Activated effector memory CD4-positive, alpha-beta T cell treated with anti-CD3 and anti-CD28 coated beads, Interleukin-2, amount 50 U/mL, for 16 hours (primary cell): Measurements from ENCODE around the gene HOXD10.

Experiments
- DNase-seq: peaks from one replicate; pipeline ENCODE4 v3.0.0-alpha.2; 2020

HOXD10 gene

DNA sequence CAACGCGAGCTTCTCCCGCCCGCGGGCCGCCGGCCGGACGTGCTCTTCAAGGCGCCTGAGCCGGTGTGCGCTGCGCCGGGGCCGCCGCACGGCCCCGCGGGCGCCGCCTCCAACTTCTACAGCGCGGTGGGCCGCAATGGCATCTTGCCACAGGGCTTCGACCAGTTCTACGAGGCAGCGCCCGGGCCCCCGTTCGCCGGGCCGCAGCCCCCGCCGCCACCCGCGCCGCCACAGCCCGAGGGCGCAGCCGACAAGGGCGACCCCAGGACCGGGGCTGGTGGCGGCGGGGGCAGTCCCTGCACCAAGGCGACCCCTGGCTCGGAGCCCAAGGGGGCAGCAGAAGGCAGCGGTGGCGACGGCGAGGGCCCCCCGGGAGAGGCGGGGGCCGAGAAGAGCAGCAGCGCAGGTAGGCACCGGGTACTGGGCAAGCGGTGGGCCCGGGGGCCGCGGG, 8.8 kb upstream of the HOXD10 start:
- DNase-seq, result no peak

DNA sequence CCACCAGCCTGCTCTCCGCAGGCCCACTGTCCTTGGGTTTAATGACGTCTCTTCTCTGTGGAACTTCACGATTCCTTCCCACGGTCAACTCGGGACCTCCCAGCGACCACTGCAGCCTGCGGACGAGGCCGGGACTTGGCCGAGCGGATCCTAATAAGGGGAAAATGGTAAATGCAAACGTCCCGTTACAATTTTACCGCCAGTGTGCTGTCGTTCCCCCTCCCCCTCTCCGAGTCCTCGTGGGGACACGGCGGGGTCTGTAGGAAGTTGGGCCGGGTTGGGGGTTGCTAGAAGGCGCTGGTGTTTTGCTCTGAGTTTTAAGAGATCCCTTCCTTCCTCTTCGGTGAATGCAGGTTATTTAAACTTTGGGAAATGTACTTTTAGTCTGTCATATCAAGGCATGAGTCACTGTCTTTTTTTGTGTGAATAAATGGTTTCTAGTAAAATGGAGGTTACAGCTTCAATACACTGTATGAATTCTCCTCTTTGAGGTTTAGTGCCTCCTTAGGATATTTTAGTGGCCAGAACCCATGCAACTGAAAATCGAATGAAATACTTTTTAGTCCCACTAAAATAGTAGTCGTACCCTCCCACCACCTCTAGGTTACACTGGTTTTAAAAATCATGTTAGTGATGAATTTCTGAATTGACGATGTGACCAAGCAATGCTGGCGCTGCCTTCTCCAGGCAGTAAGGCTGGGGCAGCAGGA, 7.2 kb upstream of the HOXD10 start:
- no peak for DNase-seq

DNA sequence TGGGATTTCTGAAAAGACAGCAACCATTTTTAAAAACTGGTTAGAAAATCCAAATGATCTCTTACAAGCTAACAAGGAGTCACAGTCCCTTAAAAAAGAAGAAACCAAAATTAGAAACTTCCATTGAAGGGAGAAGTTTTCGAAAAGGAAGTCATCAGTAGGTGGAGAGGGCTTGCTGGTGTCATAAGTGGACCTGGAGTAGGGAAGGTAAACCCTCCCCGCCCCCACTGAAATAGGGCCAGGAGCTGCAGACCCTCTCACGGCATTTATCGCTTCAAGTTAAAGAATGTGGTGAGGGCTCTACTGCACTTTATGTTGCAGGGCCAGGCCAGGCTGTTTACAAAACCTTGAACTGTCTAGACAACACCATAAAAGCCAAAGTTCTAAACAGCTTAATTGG, 6.6 kb upstream of the HOXD10 start:
- no peak for DNase-seq

DNA sequence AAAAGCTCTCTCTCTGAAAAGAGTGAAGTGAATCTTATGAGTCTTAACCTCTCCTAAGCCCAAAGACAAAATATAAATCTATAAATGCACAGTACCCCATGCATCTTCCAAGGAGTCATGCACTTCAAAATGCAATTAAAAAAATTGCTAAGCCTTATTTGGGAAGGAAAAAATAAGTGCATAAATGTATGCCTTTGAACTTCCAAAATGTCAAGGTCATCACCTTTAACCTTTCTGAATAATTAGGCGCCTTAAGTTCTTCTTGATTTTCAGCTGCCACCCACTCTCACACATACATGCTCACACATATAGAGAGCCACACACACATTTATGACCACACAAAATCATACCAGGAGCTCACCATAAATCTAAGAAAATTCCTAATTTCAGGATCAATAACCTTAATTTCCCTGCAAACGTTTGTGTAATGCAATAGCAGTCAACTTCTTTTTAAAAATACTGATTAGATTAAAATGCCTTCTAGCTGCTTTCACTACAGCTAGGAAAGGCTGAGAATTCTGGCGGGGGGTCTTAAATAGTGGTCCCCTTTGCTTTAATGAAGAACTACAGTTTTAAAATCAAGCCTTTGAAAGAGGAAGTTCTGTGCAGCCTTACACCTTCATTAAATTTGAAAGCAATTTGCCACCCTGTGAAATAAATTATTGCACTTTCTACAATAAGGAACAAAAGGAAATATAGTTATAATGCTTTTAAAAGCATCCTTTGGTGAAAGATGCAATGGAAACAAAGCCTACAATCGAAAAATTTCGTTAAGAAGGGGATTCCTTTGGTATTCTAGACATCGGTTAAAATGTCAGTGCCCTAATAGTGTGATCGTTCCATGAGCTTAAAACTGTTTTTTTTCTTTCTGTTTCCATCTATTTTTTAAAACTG, 5.9 kb upstream of the HOXD10 start:
- no peak for DNase-seq

DNA sequence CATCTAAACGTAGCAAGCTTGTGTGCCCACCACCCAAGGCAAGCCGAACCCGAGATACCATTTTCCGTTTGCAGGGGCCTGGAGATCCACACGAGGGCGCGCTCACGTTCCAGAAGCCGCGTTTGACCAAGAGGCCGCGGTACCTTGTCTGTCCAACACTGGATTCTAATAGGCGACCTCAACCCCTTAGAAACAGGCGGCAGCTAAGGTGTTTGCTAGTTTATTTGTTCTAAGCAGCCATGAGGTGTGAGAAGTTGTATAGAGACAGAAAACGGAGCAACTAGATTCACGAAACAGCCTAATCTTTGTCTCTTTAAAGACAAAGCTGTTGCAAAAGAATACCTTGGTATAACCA, 5.3 kb upstream of the HOXD10 start:
- DNase-seq, result no peak

DNA sequence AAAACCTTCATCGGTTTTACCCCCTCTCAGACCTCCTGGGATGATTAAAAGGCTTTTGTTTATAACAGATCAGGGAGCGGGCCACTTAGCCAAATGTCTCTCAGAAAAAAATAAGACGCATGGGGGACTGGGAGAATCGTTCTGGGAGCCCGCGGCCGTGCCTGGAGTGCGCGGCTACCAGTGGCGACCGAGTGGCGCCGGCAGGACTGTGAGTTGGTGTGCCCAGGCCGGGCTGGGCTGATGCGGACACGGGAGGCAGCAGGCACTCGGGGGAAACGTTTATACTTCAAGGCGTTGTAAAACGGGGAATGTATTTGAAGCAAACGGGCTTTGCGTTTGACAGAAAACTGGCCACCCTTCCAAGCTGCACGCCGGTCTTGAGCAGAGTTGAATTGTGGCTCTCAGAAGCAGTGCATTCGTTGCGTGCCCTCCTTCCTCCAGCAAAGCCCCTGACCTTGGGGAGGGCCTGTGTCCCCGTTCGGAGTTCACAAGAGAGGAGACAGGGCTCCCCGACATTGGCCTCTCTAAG, 4.7 kb upstream of the HOXD10 start:
- no peak for DNase-seq

DNA sequence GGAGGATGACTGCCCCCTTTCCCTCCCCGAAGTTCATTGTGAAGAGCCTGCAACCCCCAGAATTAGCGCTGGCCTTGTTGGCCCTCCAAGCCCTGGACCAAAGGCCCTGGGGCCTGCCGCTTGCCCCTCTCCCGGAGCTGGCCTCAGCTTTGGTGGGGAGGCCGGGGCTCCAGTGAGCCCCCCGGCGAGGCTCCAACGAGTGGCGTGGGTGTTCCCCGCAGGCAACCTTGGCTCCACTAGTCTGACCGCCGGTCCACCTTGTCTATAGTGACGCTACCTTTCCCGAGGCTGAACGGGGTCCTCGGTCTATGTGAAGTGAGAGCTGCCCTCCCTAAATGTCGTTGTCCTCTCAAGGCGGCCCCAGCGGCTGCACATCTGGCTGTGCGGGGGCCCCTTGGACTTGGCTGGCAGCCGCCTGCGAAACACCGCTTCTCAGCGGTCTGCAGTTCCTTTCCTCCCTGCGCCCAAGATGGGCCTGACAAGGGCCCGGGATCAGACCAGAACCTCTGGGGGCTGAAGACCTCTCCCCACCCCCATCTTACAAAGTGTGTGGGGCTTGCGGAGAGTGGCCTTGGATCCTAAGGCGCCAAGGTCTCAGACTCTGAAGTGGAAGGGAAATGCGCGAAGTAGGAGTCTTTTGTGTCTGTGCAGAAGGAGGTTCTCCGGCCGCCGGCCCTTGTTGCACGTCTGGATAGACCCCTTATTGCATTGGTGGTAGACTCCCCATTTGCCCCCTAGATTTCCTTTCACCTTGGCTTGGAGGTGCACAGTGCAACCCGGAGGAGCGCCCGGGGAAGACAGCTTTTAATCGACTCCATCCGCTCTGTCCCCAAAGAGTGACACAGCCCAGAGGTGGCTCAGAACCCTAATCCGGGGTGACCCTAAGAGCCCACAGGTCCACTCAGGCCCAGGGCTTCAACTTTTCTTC, 3.9 kb upstream of the HOXD10 start:
- no peak for DNase-seq

DNA sequence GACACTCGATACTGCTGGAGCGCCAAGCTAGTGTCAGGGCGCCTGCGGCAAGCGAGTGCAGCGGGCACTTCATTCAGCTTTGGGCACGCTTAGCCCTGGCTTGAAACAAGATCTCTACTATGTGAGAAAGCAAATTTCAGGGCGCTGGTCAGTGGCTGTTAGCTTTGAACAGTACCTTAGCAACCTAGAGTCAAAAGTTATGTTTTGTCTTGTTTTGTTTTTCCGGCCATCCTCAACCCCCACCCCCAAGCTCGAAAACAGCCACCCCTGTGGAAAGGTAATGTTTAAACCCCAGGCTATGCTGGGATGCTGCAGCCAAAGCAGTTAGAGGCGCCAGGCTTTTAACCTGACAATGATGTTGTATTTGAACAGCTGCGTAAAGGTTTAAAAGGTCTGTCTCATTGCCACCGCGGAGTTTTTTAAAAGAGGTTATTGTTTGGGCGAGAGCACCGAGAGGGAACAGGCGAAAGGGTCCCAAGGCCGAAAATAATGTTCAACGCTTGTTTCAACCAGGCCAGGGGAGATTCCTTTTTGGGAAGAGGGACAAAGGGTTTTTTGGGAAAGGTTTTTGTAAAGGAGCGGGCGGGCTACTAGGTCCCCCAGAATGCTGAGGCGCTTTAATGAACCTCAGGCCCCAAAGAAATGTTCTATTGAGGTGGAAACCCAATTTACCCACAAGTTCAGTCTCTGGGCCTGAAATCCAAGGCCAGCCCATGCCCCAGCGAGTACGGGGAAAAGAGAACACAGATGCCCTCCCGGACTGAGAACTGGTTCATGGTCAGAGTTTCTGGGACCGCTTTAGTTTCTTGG, 2.3 kb upstream of the HOXD10 start:
- no peak for DNase-seq

DNA sequence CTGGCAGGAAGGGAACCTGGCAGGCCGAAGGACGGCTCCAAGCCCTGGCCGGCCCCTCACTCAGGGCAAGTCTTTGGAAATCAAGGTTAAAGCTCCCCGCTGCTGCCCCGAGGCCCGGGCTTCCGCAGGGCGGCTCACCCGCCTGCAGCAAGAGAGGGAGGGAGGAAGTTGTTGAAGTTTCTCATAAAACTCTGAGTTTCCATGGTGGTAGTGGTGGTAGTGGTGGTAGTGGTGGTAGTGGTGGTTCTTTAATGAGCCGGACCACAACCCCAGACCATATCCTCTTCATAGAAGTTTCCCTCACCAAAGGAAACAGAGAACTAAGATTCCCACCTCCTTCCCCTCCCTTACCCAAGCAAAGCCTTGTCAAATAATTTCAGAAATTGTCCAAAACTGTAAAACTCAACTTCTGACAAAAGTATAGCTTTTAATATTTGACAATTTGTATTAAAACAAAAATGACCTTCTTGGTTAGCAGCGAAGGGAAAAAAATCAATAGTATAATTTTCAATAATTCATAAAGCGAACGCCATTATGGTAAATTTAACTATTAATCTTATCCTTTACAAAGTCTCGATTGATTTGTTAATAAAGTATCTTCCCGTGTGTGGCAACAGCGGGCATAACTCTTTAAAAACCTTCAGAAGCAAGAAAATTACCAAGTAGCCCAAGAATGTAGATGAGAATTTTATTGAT, 1.5 kb upstream of the HOXD10 start:
- DNase-seq, result no peak

DNA sequence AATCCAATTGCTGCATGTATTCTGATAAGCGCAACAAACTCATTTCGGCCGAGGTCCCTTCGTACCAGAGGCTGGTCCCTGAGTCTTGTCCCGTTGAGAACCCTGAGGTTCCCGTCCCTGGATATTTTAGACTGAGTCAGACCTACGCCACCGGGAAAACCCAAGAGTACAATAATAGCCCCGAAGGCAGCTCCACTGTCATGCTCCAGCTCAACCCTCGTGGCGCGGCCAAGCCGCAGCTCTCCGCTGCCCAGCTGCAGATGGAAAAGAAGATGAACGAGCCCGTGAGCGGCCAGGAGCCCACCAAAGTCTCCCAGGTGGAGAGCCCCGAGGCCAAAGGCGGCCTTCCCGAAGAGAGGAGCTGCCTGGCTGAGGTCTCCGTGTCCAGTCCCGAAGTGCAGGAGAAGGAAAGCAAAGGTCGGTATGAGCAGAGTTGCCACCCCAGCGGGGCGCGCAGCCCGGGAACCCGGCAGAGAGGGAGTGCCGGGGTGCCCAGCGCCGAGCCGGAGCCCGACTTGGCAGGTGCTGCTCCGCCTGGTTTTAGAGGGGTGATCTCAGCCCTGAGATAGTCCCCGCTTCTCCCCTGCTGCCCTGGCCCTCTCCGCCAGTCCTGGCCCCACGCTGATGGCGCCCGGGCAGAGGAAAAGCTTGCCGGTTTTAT, 714 bp downstream of the HOXD10 start:
- DNase-seq, result no peak

DNA sequence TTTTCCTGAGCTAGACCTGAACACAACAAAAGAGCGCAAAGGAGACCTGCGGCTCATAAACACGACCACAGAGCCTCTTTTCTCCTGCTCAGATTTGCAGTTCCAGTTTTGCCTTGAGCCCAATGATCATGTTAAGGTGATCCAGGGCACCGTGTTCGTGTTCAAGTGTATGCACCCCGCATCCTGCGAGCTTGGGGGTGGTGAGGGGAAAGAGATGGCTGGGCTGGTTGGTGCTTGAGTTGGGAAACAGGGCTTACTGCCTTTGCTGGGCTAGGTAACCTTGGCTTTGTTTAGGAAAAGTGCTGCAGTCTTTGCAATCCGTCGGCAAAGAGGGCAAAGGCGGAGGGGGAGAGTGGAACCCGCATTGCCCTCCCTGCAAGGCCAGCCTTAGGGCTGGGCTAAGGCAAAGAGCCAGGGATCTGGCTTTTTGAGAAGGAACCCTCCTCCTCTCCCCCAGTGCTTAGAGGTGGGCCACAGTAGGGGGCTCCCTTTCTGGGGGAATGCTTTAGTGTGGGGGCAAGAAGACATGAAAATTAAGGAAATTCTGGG, 1.3 kb downstream of the HOXD10 start:
- DNase-seq, result no peak

DNA sequence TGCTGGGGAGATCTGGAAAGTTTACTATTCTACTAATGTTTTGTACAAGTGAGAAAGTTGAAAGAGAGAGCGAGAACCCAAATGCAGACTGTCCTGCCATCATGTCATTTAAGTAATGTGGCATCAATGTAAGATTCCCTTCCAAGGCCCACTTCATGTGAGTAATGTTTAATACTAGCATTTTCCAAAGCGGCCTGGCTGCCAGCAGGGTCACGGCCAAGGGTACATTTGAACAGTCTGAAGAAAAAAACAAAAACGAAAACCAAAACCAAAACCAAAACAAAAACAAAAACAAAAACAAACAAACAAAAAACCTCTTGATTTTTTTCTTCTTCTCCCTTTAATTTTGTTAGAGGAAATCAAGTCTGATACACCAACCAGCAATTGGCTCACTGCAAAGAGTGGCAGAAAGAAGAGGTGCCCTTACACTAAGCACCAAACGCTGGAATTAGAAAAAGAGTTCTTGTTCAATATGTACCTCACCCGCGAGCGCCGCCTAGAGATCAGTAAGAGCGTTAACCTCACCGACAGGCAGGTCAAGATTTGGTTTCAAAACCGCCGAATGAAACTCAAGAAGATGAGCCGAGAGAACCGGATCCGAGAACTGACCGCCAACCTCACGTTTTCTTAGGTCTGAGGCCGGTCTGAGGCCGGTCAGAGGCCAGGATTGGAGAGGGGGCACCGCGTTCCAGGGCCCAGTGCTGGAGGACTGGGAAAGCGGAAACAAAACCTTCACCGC, 2.2 kb downstream of the HOXD10 start:
- DNase-seq, result no peak

DNA sequence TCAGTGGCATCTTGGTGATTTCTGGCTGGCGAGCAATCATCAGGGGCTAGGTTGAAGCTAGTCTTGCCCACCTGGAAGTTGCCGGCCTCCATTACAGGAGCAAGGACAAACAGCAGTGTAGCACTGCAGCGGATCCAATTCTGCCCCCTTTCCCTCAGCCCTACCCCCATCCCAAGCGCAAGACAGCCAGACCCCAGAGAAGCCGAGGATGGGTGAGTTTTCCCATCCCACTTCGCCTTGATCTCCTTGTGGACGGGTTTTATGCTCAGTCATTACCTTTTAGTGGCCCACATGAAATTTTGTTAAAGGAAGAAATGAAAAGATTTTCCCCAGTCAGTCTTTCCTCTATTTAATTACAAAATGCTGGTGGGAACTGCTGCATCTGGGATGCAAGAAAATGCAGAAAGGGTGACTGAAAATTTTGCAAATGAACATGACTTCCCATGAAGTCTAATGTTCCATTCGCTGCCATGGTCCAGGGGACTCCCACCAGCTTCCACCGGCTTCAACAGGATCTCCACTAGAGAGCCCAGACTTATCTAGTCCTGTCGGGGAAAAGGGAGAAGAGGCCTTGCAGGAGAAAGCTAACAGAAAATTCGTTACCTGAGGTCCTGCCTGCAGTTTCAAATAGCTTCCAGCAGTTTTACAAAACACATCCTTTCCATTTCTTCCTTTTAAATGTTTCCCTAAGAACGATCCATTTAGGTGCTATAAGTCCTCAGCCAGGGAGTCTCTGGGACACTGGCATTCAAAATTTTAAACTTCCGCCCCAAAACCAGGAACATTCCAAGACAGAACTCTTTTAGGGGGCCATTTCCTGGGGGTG, 4.0 kb downstream of the HOXD10 start:
- no peak for DNase-seq

DNA sequence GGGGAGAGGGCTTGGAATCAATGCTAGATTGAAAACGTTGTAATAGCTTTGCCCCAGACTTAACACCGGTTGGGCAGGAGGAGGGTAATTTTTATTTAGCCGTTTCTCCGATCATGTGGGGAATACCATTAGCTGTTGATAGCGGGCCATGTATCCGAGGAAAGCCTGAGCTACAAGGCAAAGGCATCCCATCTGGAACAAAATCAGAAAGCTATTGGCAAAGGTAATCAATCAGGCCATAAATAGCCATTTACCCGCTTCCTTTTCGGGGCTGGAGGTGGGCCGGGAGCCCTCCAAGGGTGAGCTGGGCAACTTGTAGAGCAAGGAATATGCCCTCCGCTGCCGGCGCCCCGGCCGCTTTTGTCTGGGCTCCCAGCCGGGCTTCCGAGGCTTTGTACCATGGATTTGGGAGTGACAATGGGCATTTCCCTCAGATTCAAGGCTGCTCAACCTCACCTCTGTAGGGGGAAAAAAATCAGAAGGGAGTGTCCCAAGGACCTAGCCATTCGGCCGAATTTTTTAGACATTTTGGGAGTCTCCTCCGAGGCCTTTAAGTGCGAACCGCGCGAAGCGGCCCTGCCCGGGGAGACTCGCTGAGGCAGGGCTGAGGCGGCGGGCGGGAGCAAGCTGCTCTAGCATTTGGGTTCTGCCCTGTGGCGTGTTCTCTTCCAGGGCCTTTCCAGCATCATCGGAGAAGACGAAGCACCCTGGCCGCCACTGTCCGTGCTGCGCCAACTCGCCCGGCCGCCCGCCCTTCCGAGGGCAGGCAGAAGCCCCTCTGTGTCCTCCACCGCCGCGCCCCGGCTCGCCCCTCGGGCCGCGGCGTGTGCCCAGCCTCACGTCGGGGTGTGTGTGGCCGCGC, 4.8 kb downstream of the HOXD10 start:
- DNase-seq, result no peak

DNA sequence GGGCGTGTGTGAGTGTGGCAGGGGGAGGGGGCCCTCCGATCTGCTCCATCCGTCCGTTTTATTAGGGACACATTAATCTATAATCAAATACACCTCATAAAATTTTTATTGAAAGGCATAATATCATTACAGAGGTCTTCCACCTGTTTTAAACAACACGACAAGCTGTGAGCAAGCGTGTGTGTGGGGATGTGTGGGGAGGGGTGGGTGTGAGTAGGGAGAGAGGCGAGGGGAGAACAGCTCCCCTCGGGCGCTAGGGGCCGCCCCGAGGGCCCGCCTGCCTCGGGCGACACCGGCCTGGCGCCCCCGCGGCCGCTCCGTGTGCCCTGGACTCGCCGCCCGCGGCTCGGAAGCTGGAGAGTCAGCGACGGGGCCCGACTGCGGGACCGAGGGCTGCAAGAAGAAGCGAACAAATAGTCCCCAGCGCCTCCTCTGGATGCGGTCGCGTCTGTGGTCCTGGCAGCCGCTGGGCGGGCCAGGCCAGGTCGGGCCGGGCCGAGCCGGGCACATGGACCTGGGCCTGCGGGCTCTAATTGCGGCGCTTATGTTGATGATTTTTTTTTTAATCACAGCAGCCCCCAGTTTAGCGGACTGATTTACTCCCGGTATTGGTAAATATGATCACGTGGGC, 5.6 kb downstream of the HOXD10 start:
- DNase-seq, result no peak

DNA sequence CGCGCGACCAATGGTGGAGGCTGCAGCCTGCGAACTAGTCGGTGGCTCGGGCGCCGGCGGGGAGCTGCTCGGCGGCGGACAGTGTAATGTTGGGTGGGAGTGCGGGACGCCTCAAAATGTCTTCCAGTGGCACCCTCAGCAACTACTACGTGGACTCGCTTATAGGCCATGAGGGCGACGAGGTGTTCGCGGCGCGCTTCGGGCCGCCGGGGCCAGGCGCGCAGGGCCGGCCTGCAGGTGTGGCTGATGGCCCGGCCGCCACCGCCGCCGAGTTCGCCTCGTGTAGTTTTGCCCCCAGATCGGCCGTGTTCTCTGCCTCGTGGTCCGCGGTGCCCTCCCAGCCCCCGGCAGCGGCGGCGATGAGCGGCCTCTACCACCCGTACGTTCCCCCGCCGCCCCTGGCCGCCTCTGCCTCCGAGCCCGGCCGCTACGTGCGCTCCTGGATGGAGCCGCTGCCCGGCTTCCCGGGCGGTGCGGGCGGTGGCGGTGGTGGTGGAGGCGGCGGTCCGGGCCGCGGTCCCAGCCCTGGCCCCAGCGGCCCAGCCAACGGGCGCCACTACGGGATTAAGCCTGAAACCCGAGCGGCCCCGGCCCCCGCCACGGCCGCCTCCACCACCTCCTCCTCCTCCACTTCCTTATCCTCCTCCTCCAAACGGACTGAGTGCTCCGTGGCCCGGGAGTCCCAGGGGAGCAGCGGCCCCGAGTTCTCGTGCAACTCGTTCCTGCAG, 6.3 kb downstream of the HOXD10 start, which contains the start of gene HOXD9:
TSS of gene HOXD9 (plus strand) at position 37 of the 728 bp plus-strand sequence. CDS start at position 87, 50 bp downstream.
- DNase-seq, result no peak
